DOHH2 (cell line): Measurements from ENCODE around the gene MAJIN.

Source experiments
- H3F3A ChIP-seq: fragments of 200-600 bp; sonication (generic), shearing (Covaris generic); 2 replicates; pipeline ENCODE4 v1.6.0; 2016; ENCODE audit warnings: antibody characterized with exemption, mild to moderate bottlenecking; ENCODE audit not compliant: control insufficient read depth, insufficient read depth
- H3K27ac ChIP-seq: fragments of 200-600 bp; sonication (generic); 2 replicates; pipeline ENCODE4 v1.5.1; 2014; ENCODE audit warnings: low read depth, mild to moderate bottlenecking, low read length, moderate library complexity
- H3K27me3 ChIP-seq: fragments of 200-600 bp; sonication (generic); 2 replicates; pipeline ENCODE4 v1.6.1; 2014; ENCODE audit warnings: mild to moderate bottlenecking, low read length, mixed read lengths; ENCODE audit not compliant: control insufficient read depth
- H3K36me3 ChIP-seq: fragments of 200-600 bp; sonication (generic); 2 replicates; pipeline ENCODE4 v1.6.1; 2014; ENCODE audit warnings: mild to moderate bottlenecking, low read length, moderate library complexity, mixed read lengths; ENCODE audit not compliant: control insufficient read depth
- H3K4me1 ChIP-seq: fragments of 200-600 bp; sonication (generic); 2 replicates; pipeline ENCODE4 v1.6.1; 2014; ENCODE audit warnings: mild to moderate bottlenecking, low read length, mixed read lengths; ENCODE audit not compliant: control insufficient read depth
- H3K4me2 ChIP-seq: fragments of 200-600 bp; sonication (generic); 2 replicates; pipeline ENCODE4 v1.6.0; 2014; ENCODE audit warnings: mild to moderate bottlenecking, low read length, moderate library complexity
- H3K4me3 ChIP-seq: fragments of 200-600 bp; sonication (generic); 2 replicates; pipeline ENCODE4 v1.5.1; 2014; ENCODE audit warnings: mild to moderate bottlenecking, low read length, mixed read lengths
- H3K79me2 ChIP-seq: fragments of 200-600 bp; sonication (generic); 2 replicates; pipeline ENCODE4 v1.6.1; 2014; ENCODE audit warnings: mild to moderate bottlenecking, low read length, mixed read lengths; ENCODE audit not compliant: control insufficient read depth
- H3K9me2 ChIP-seq: fragments of 200-600 bp; sonication (generic); replicated peaks from 2 replicates; pipeline ENCODE4 v1.6.1; 2014; ENCODE audit warnings: mild to moderate bottlenecking, low read length, mixed read lengths; ENCODE audit not compliant: control insufficient read depth
- H3K9me3 ChIP-seq: fragments of 200-600 bp; sonication (generic); 2 replicates; pipeline ENCODE4 v1.6.1; 2014; ENCODE audit warnings: antibody characterized with exemption, low read length, mixed read lengths; ENCODE audit not compliant: control insufficient read depth, insufficient read depth
- H4K20me1 ChIP-seq: fragments of 200-600 bp; sonication (generic); 2 replicates; pipeline ENCODE4 v1.6.0; 2014; ENCODE audit warnings: low read depth, mild to moderate bottlenecking, antibody characterized with exemption, low read length, moderate library complexity; ENCODE audit not compliant: control insufficient read depth, insufficient read depth
- EZH2phosphoT487 ChIP-seq: fragments of 200-600 bp; sonication (generic); IDR thresholded peaks from 2 replicates; pipeline ENCODE4 v1.6.1; 2017; ENCODE audit warnings: borderline replicate concordance, mild to moderate bottlenecking, antibody characterized with exemption, low read length, moderate library complexity, mixed read lengths
- TF ChIP-seq, protein P1 (sequence below): fragments of 200-600 bp; sonication (generic); IDR thresholded peaks from one replicate; pipeline ENCODE4 v1.5.1; 2014; ENCODE audit warnings: antibody characterized with exemption, mild to moderate bottlenecking, low read depth, low read length; ENCODE audit not compliant: poor library complexity, severe bottlenecking

Gene MAJIN

DNA sequence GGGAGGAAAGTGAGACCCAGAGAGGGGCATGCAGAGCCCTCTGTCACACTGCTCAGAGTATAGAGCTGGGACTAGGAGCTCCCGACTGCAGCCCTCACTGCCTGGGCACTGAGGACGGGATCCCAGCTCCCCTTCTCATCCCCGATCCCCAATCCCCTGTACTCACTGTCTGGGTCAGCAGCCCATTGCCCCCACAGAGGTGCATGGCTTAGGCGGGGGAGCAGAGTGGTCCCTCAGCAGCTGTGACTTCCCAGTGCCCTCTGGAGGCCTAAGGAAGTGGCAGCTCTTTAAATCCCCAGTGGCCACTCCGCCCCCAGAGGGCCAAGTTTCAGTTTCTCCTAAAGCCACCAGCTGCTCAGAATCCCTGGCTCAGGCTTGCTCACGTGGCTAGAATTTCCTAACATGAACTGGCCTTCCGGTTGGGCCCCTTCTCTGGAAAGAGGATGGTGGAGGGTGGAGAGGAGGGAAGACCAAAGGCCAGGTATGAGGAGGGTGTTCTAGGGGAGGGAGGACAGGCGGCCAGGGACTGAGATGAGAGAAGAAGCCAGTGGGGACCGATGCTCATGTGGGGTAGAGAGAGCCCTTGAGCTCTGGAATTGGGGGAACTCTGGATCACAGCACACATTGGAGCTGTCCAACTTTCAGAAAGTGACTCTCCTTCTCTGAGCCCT, 24.9 kb upstream of the MAJIN start, which contains the start of gene BATF2:
BATF2 (minus strand) TSS at position 262 of the 671 bp plus-strand sequence; CDS start at position 205, 57 bp downstream.
- H3K4me2 ChIP-seq = peak within 1 kb of the TSS; percentile 38
- H3K9me2 ChIP-seq = no peaks in the 10 kb centered on the region
- H3K79me2 ChIP-seq = no peaks in the 10 kb centered on the region
- no peak for TF ChIP-seq EZH2phosphoT487
- TF ChIP-seq, protein P1, sequence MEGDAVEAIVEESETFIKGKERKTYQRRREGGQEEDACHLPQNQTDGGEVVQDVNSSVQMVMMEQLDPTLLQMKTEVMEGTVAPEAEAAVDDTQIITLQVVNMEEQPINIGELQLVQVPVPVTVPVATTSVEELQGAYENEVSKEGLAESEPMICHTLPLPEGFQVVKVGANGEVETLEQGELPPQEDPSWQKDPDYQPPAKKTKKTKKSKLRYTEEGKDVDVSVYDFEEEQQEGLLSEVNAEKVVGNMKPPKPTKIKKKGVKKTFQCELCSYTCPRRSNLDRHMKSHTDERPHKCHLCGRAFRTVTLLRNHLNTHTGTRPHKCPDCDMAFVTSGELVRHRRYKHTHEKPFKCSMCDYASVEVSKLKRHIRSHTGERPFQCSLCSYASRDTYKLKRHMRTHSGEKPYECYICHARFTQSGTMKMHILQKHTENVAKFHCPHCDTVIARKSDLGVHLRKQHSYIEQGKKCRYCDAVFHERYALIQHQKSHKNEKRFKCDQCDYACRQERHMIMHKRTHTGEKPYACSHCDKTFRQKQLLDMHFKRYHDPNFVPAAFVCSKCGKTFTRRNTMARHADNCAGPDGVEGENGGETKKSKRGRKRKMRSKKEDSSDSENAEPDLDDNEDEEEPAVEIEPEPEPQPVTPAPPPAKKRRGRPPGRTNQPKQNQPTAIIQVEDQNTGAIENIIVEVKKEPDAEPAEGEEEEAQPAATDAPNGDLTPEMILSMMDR = peak; percentile 69
- H3K4me3 ChIP-seq = peak within 1 kb of the TSS; percentile 31
- H3K9me3 ChIP-seq = no peaks in the 10 kb centered on the region
- H4K20me1 ChIP-seq = no peaks in the 10 kb centered on the region
- no peaks in the 10 kb centered on the region for H3K36me3 ChIP-seq
- peaks cover 29% of the 10 kb centered on the region for H3K4me1 ChIP-seq
- H3F3A ChIP-seq = no peaks in the 10 kb centered on the region
- no peak within 1 kb of the TSS for H3K27ac ChIP-seq
- H3K27me3 ChIP-seq = no peaks in the 10 kb centered on the region

DNA sequence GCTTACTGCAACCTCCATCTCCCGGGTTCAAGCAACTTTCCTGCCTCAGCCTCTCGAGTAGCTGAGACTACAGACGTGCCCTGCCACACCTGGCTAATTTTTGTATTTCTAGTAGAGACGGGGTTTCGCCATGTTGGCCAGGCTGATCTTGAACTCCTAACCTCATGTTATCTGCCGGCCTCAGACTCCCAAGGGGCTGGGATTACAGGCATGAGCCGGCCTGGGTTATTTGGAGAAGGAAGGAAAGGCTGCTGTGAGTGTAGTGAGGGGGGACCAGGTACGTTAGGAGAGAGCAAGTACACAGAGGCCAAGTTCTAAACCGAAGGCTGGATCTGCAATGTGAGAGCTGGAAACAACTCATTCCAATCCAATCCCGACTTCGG, 24.4 kb upstream of the MAJIN start:
- Histone ChIP-seq H3K27ac (no peak overlapping the region), H3K4me1 (peaks cover 35% of the 10 kb centered on the region), H3K79me2 (no peaks in the 10 kb centered on the region), H3K4me2 (peak overlapping the region; percentile 38), H3K36me3 (no peaks in the 10 kb centered on the region), H4K20me1 (no peaks in the 10 kb centered on the region), H3F3A (no peaks in the 10 kb centered on the region), H3K9me2 (no peaks in the 10 kb centered on the region), H3K9me3 (no peaks in the 10 kb centered on the region), H3K4me3 (peak overlapping the region; percentile 31), H3K27me3 (no peaks in the 10 kb centered on the region)
- no peak for TF ChIP-seq EZH2phosphoT487
- TF ChIP-seq, protein P1 = no peak

DNA sequence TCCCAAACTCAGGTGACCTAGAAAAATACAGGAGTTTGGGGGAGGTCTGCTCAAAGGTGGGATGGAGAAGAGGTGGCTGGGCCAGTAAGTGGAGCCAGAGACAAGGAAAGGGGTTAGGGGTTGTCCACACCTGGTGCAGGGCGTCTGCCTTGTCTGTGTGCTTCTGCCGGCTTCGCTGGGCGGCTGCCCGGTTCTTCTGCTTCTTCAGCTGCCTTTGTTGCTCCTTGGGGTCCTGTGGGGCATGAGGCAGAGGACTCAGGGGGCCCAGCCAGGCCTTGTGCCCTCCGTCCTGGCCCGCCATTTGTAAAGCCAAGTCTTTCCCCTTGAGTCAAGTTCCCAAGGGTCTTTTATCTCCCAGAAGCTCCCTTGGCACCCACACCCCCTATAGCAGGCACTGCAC, 22.4 kb upstream of the MAJIN start:
- H3F3A ChIP-seq = peaks cover 5% of the 10 kb centered on the region
- TF ChIP-seq EZH2phosphoT487 = no peak
- TF ChIP-seq, protein P1 = no peak

More for the DNA sequence above, 22.4 kb upstream of the MAJIN start:
- Histone ChIP-seq H3K4me1 (peaks cover 55% of the 10 kb centered on the region), H3K9me3 (no peaks in the 10 kb centered on the region), H3K9me2 (no peaks in the 10 kb centered on the region), H4K20me1 (no peaks in the 10 kb centered on the region), H3K27ac (no peak overlapping the region), H3K4me3 (no peak overlapping the region), H3K36me3 (no peaks in the 10 kb centered on the region), H3K27me3 (no peaks in the 10 kb centered on the region), H3K79me2 (no peaks in the 10 kb centered on the region), H3K4me2 (no peak overlapping the region)
